Measurements from ENCODE around the gene CD247. TPM values are rescaled to one million over a fixed set of nuclear protein-coding genes. Genes with fewer than 3 reads are reported as not detected.
A peak's percentile ranks its signal among the peaks of the same experiment; 100 is the strongest.

Gene CD247
- total and polyA plus RNA-seq, 2 experiments from 2014 or later, result not detected

GRCh38 chr1:167564612-167565270 is 46.4 kb upstream of the CD247 start:
- peak overlapping the region; percentile 61; the same call in 1 of the 2 replicates for H2AFZ ChIP-seq
- DNase-seq, result peak; percentile 15
- no peak overlapping the region for H3K4me3 ChIP-seq
- no peak overlapping the region for H3K4me2 ChIP-seq (ENCODE audit: unreplicated experiment)
- no peak overlapping the region for H3K27ac ChIP-seq
- in situ Hi-C loops (cut with MboI), result no loop called here
- TF ChIP-seq EZH2 (IDR thresholded peaks at IDR 0.05; ENCODE audit: insufficient read depth, poor library complexity, severe bottlenecking) (no peak), EZH2phosphoT487 (IDR thresholded peaks at IDR 0.05; ENCODE audit: insufficient read depth, low read depth) (no peak)
- no peak overlapping the region for H3K9ac ChIP-seq
- H3F3A ChIP-seq (ENCODE audit: insufficient read depth), result no peaks in the 10 kb centered on the region
- H3K9me3 ChIP-seq (ENCODE audit: low read depth), result no peaks in the 10 kb centered on the region
- H3K4me1 ChIP-seq (ENCODE audit: insufficient read depth), result no peaks in the 10 kb centered on the region
- no peaks in the 10 kb centered on the region for H3K36me3 ChIP-seq (ENCODE audit: low read depth)
- WGBS, 2 experiments (ENCODE audit: low coverage in 1 of 2, low lambda C conversion rate in 2 of 2, missing lambda C conversion rate in 2 of 2), result 69 to 71% methylated on average over 5 of the region's 5 CpGs
- no peaks in the 10 kb centered on the region for H3K9me2 ChIP-seq (ENCODE audit: insufficient read depth)
- no peaks in the 10 kb centered on the region for H4K20me1 ChIP-seq (ENCODE audit: insufficient read depth)
- H3K27me3 ChIP-seq (replicated peaks; ENCODE audit: insufficient read depth), result no peaks in the 10 kb centered on the region
- no peaks in the 10 kb centered on the region for H3K79me2 ChIP-seq (ENCODE audit: insufficient read depth)

GRCh38 chr1:167563579-167564246 is 45.4 kb upstream of the CD247 start:
- TF ChIP-seq EZH2phosphoT487 (IDR thresholded peaks at IDR 0.05; ENCODE audit: insufficient read depth, low read depth) (no peak), EZH2 (IDR thresholded peaks at IDR 0.05; ENCODE audit: insufficient read depth, poor library complexity, severe bottlenecking) (no peak)
- DNase-seq, result no peak
- Histone ChIP-seq H3K36me3 (ENCODE audit: low read depth) (no peaks in the 10 kb centered on the region), H3K9me2 (ENCODE audit: insufficient read depth) (no peaks in the 10 kb centered on the region), H3K9ac (no peak overlapping the region), H3K79me2 (ENCODE audit: insufficient read depth) (no peaks in the 10 kb centered on the region), H4K20me1 (ENCODE audit: insufficient read depth) (no peaks in the 10 kb centered on the region), H3K27ac (no peak overlapping the region), H3F3A (ENCODE audit: insufficient read depth) (no peaks in the 10 kb centered on the region), H2AFZ (no peak overlapping the region), H3K4me2 (ENCODE audit: unreplicated experiment) (no peak overlapping the region), H3K4me3 (no peak overlapping the region), H3K4me1 (ENCODE audit: insufficient read depth) (no peaks in the 10 kb centered on the region), H3K9me3 (ENCODE audit: low read depth) (no peaks in the 10 kb centered on the region), H3K27me3 (replicated peaks; ENCODE audit: insufficient read depth) (no peaks in the 10 kb centered on the region)
- in situ Hi-C loops (cut with MboI), result no loop called here
- 75 to 78% methylated on average over 6 of the region's 7 CpGs for WGBS, 2 experiments (ENCODE audit: low coverage in 1 of 2, low lambda C conversion rate in 2 of 2, missing lambda C conversion rate in 2 of 2)

- in situ Hi-C loops (cut with MboI), result no loop called here
- Histone ChIP-seq H3K36me3 (ENCODE audit: low read depth) (no peaks in the 10 kb centered on the region), H3K79me2 (ENCODE audit: insufficient read depth) (no peaks in the 10 kb centered on the region), H4K20me1 (ENCODE audit: insufficient read depth) (no peaks in the 10 kb centered on the region), H3K27me3 (replicated peaks; ENCODE audit: insufficient read depth) (no peaks in the 10 kb centered on the region), H3K9me2 (ENCODE audit: insufficient read depth) (no peaks in the 10 kb centered on the region), H3F3A (ENCODE audit: insufficient read depth) (no peaks in the 10 kb centered on the region), H2AFZ (no peak overlapping the region), H3K4me3 (no peak overlapping the region), H3K27ac (no peak overlapping the region), H3K9me3 (ENCODE audit: low read depth) (no peaks in the 10 kb centered on the region), H3K4me1 (ENCODE audit: insufficient read depth) (no peaks in the 10 kb centered on the region), H3K4me2 (ENCODE audit: unreplicated experiment) (no peak overlapping the region), H3K9ac (no peak overlapping the region)
- WGBS, 2 experiments (ENCODE audit: low coverage in 1 of 2, low lambda C conversion rate in 2 of 2, missing lambda C conversion rate in 2 of 2), result 81 to 100% methylated on average over 1 of the region's 1 CpG
- peak; percentile 78 for DNase-seq
- no peak for TF ChIP-seq EZH2phosphoT487 (IDR thresholded peaks at IDR 0.05; ENCODE audit: insufficient read depth, low read depth)
- TF ChIP-seq EZH2 (IDR thresholded peaks at IDR 0.05; ENCODE audit: insufficient read depth, poor library complexity, severe bottlenecking), result no peak
These were observed 44.4 kb upstream of the CD247 start for GRCh38 chr1:167562702-167563101.

GRCh38 chr1:167561753-167562152 is 43.4 kb upstream of the CD247 start:
- WGBS, 2 experiments (ENCODE audit: low coverage in 1 of 2, low lambda C conversion rate in 2 of 2, missing lambda C conversion rate in 2 of 2), result 78 to 79% methylated on average over 6 of the region's 6 CpGs
- Histone ChIP-seq H4K20me1 (ENCODE audit: insufficient read depth) (no peaks in the 10 kb centered on the region), H3K9me2 (ENCODE audit: insufficient read depth) (no peaks in the 10 kb centered on the region), H3K36me3 (ENCODE audit: low read depth) (no peaks in the 10 kb centered on the region), H3K9me3 (ENCODE audit: low read depth) (no peaks in the 10 kb centered on the region), H3F3A (ENCODE audit: insufficient read depth) (no peaks in the 10 kb centered on the region), H3K79me2 (ENCODE audit: insufficient read depth) (no peaks in the 10 kb centered on the region), H2AFZ (no peak overlapping the region), H3K4me1 (ENCODE audit: insufficient read depth) (no peaks in the 10 kb centered on the region), H3K27ac (no peak overlapping the region), H3K4me3 (no peak overlapping the region), H3K4me2 (ENCODE audit: unreplicated experiment) (no peak overlapping the region), H3K9ac (no peak overlapping the region), H3K27me3 (replicated peaks; ENCODE audit: insufficient read depth) (no peaks in the 10 kb centered on the region)
- in situ Hi-C loops (cut with MboI), result no loop called here
- TF ChIP-seq EZH2 (IDR thresholded peaks at IDR 0.05; ENCODE audit: insufficient read depth, poor library complexity, severe bottlenecking), result no peak
- no peak for TF ChIP-seq EZH2phosphoT487 (IDR thresholded peaks at IDR 0.05; ENCODE audit: insufficient read depth, low read depth)
- DNase-seq, result no peak

Data from GM23248 (cell line).